ENCODE data around the gene MYRFL. TPM values are rescaled to one million over a fixed set of nuclear protein-coding genes. Genes with fewer than 3 reads are reported as not detected.

The MYRFL gene
- total RNA-seq, 4 donors from 2014 or later = not detected

GRCh38 chr12:69888901-69889300, 63.9 kb downstream of the MYRFL start:
- Histone ChIP-seq H3K27me3 (no peaks in the 10 kb centered on the region), H3K36me3 (no peaks in the 10 kb centered on the region)
- intact Hi-C loops (cut with DNase I) = no loop called here

GRCh38 chr12:69894800-69895383, 69.9 kb downstream of the MYRFL start:
- H3K36me3 ChIP-seq = no peaks in the 10 kb centered on the region
- peaks cover 0 to 8% (median 0%) of the 10 kb centered on the region in 4 donors for H3K4me1 ChIP-seq
- no peaks in the 10 kb centered on the region for H3K27me3 ChIP-seq
- intact Hi-C loops (cut with DNase I) = no loop called here
- H3K27ac ChIP-seq (replicated peaks in 1 of 4) = no peak overlapping the region
- no peak overlapping the region for H3K4me3 ChIP-seq
- 98% methylated on average over 4 of the region's 4 CpGs for WGBS
- no peak for TF ChIP-seq POLR2AphosphoS5 (IDR thresholded peaks at IDR 0.05)
- no peak for TF ChIP-seq CTCF (IDR thresholded peaks at IDR 0.05)
- TF ChIP-seq POLR2A (IDR thresholded peaks at IDR 0.05; ENCODE audit: low read depth) = no peak
- TF ChIP-seq EP300 (IDR thresholded peaks at IDR 0.05) = no peak
- no peak for DNase-seq (ENCODE audit: extremely low spot score)
- no peaks in the 10 kb centered on the region for H3K9me3 ChIP-seq

More at GRCh38 chr12:69888901-69889300, 63.9 kb downstream of the MYRFL start:
- DNase-seq (ENCODE audit: extremely low spot score) = no peak
- TF ChIP-seq POLR2A (IDR thresholded peaks at IDR 0.05; ENCODE audit: low read depth) = no peak
- Histone ChIP-seq H3K4me1 (peaks cover 0 to 4% (median 0%) of the 10 kb centered on the region in 4 donors), H3K4me3 (no peak overlapping the region), H3K9me3 (no peaks in the 10 kb centered on the region), H3K27ac (replicated peaks in 1 of 4) (no peak overlapping the region)
- 94% methylated on average over 1 of the region's 1 CpG for WGBS

GRCh38 chr12:69896653-69897381, 71.8 kb downstream of the MYRFL start:
- Histone ChIP-seq H3K27ac (replicated peaks in 1 of 4) (no peak overlapping the region), H3K4me3 (no peak overlapping the region), H3K27me3 (no peaks in the 10 kb centered on the region), H3K36me3 (no peaks in the 10 kb centered on the region), H3K9me3 (no peaks in the 10 kb centered on the region), H3K4me1 (peaks cover 0 to 8% (median 2%) of the 10 kb centered on the region in 4 donors)
- DNase-seq (ENCODE audit: extremely low spot score) = no peak
- WGBS = 95% methylated on average over 4 of the region's 4 CpGs
- no peak for TF ChIP-seq POLR2AphosphoS5 (IDR thresholded peaks at IDR 0.05)
- TF ChIP-seq POLR2A (IDR thresholded peaks at IDR 0.05; ENCODE audit: low read depth) = no peak
- TF ChIP-seq EP300 (IDR thresholded peaks at IDR 0.05) = no peak
- TF ChIP-seq CTCF (IDR thresholded peaks at IDR 0.05) = no peak
- intact Hi-C loops (cut with DNase I) = no loop called here

GRCh38 chr12:69897744-69898143, 72.7 kb downstream of the MYRFL start:
- Histone ChIP-seq H3K4me3 (no peak overlapping the region), H3K27ac (replicated peaks in 1 of 4) (no peak overlapping the region), H3K9me3 (no peaks in the 10 kb centered on the region), H3K36me3 (no peaks in the 10 kb centered on the region), H3K4me1 (peaks cover 0 to 8% (median 2%) of the 10 kb centered on the region in 4 donors), H3K27me3 (no peaks in the 10 kb centered on the region)
- intact Hi-C loops (cut with DNase I) = no loop called here
- no peak for DNase-seq (ENCODE audit: extremely low spot score)
- WGBS = 75% methylated on average over 1 of the region's 1 CpG
- no peak for TF ChIP-seq POLR2AphosphoS5 (IDR thresholded peaks at IDR 0.05)
- TF ChIP-seq CTCF (IDR thresholded peaks at IDR 0.05) = no peak
- TF ChIP-seq POLR2A (IDR thresholded peaks at IDR 0.05; ENCODE audit: low read depth) = no peak
- no peak for TF ChIP-seq EP300 (IDR thresholded peaks at IDR 0.05)

- peaks cover 0 to 8% (median 2%) of the 10 kb centered on the region in 4 donors for H3K4me1 ChIP-seq
- no peak overlapping the region for H3K4me3 ChIP-seq
- WGBS = 35% methylated on average over 3 of the region's 3 CpGs
- no peaks in the 10 kb centered on the region for H3K36me3 ChIP-seq
- intact Hi-C loops (cut with DNase I) = no loop called here
- no peaks in the 10 kb centered on the region for H3K27me3 ChIP-seq
- H3K27ac ChIP-seq (replicated peaks in 1 of 4) = no peak overlapping the region
- no peak for DNase-seq (ENCODE audit: extremely low spot score)
- no peak for TF ChIP-seq CTCF (IDR thresholded peaks at IDR 0.05)
- TF ChIP-seq POLR2A (IDR thresholded peaks at IDR 0.05; ENCODE audit: low read depth) = no peak
- TF ChIP-seq POLR2AphosphoS5 (IDR thresholded peaks at IDR 0.05) = no peak
- no peak for TF ChIP-seq EP300 (IDR thresholded peaks at IDR 0.05)
- no peaks in the 10 kb centered on the region for H3K9me3 ChIP-seq
Observed at GRCh38 chr12:69898236-69898635, 73.2 kb downstream of the MYRFL start.
